NCI-H1105 treated with DMSO at 0.1 percent for 48 hours (cell line): ENCODE data around the gene SNAI1.
"Not testable (repeated sequence)": the region's sequence is repeated elsewhere in the genome, so short reads cannot be mapped to it uniquely, and the experiment has no call there.

Experiments used
- DNase-seq: peaks from one replicate; lab custom pipeline; 2025; lab: John Stamatoyannopoulos, UW

SNAI1 gene

DNA sequence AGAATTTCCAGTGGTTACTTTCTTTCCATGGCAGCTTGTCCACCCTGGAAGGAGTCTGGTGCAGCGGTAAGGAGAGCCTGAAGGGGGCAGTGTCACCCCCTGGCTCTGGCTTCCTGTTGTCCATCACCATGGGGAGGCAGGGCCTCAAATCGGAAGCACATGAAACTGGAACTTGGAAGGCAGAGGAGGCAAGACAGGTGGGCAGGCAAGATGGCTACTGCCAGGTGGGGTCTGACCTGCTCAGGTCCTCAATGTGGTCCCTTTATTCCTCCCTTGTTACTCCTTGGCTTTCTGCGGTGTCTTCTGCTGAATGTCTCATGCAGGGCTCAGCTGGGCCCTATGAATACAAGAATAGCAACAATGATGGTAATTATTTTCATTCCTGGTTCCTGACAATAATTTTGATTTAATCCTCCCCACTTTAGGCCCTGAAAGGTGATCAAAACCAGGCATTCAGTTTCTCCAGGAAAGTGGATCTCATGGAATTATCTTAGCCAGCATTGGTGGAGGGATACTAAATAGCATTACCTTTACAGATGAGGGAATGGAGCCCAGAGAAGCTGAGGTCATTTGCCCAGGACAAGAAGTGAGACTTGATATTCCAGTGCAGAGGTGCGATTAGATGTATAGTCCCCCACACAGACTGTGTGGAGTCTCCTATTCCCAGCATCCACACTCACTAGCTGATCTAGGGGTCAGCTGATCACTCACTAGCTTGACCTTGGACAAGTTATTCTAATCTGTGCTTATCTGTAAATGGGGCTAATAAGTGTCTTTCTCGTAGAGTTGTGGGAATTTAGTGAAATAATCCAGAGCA is 17.6 kb upstream of the SNAI1 start:
- DNase-seq: no peak

DNA sequence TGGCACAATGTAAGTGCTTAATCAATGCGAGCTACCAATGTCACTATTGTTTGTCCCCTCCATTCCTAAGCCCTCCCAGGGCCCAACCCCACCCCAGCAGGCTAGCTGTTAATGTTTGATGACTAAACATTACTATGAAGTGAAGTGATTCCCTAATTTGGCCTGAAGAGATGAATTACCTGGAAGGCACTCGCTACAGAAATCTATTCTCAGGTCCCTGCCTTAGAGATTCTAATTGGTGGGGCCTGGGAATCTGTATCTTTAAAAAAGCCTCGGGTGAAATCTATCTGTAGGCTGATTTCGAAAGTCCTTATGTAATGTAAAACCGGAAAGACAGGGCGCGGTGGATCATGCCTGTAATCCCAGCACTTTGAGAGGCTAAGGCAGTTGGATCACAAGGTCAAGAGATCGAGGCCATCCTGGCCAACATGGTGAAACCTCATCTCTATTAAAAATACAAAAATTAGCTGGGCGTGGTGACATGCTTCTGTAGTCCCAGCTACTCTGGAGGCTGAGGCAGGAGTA is 16.9 kb upstream of the SNAI1 start:
- DNase-seq: no peak

DNA sequence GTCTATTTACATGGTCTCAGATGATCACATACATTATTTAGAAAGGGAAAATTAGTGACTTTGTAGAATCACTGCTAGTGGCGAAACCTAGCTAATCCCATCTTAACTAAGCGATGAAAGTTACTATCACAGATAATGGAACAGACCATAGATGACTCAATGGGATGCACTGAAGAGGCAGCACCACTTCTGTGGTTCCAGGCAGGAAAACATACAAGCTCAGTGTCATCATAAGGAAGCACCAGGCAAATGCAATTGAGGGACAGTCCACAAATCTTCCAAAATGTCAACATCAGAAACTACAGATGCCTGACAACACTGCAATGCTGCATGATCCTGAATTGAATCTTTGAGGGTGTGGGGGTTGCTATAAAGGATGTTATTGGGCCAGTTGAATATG is 15.9 kb upstream of the SNAI1 start:
- no peak for DNase-seq

DNA sequence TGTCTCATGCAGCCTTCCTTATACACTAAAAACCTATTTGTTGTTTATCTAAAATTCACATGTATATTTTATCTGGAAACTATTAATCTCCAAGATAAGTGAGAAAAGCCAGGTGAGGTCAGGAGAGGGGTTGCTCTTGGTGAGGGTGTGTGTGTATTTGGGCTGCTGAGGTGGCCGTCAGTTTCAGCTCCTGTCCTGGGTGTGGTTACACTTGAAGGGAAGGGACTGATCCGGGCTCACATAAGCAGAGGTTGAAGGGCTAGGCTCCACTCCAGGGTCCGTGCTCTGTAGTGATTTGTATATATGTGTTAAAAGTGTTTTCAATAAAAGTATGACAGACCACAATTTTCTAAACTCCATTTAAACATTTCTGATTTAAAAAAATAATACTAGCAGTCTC is 13.5 kb upstream of the SNAI1 start:
- no peak for DNase-seq

DNA sequence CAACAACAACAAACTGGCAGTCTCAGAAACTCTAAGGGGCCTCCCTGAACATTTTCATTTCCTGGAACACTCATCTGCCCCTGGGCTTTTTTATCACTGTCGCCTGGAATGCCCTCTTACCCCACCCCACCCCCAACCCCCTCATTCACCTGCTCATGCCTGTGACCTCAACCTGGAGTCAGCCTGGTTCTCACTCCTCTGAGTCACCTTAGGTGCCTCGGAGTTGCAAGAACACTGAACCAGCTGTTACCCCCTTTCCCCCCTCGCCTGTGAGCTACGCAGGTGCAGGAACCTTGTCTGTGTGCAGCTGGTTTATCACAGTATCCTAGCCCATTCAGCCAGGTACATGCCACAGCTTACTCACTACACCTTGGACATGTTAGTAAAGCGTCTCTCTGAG is 12.8 kb upstream of the SNAI1 start:
- DNase-seq: no peak

DNA sequence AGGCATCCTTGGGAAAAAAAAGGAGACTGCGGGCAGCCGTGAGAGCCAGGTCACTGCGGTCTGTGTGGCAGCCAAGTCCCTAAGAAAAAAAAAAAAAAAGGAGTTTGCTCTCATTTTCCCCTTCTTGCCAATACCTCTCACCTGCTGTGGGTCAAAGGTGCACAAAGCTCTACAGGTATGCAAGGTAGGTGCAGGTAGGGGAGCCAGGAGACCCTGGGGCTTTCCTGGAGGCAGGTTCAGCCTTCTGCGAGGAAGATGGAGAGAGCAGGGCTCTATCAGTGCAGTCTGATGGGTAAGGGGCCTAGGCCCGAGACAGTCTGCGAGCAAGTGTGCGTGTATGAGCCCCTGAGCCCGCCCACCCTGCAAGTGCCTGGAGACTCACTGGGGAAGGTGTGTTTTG is 12.3 kb upstream of the SNAI1 start:
- no peak for DNase-seq

DNA sequence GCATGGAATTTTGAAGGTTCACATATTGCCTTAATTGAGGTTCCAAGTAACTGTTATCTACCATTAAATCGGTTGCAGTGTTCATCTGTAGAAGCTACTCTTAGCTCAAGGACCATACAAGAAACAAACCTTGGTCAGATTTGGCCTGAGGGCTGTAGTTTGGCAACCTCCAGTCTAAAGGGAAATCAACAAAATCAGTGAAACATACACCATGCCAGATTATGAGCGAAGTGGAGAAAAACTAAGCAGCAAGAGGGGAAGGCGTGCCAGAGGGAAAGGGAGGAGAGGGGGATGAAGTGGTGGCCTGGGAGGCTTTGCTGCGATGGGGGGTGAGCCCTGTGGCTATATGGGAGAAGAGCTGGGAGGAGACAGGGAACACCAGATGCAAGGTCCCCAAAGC is 8.8 kb upstream of the SNAI1 start:
- DNase-seq: no peak

DNA sequence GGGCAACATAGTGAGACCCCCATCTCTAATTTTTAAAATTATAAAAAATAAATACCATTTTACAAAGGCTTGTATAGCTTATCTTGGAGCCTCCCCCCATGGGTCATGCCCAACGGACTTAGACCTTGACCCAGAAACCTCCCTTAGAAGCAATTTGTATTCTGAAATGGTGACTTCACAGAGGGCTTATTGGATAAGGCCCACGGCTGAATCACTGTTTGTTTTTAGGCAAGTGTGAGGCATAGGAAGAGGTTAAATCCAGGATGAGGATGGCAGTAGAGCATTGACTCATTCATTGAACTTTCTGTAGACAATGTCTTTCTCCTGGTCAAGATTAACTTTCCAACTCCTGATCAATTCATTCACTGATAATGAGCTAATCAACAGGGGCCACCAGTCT is 6.2 kb upstream of the SNAI1 start:
- no peak for DNase-seq

DNA sequence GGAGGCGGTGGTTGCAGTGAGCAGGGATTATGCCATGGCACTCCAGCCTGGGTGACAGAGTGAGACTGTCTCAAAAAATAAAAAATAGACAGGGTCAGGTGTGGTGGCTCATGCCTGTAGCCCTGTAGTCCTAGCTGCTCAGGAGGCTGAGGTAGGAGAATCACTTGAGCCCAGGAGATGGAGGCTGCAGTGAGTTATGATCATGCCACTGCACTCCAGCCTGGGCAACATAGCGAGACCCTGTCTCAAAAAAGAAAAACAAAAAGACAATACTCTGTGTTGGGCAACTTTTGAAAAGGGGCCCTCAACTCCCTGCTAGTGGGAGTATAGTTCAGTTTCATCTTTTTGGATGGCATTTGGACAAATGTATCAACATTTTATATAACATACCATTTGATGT is 5.0 kb upstream of the SNAI1 start:
- not testable (repeated sequence) for DNase-seq

DNA sequence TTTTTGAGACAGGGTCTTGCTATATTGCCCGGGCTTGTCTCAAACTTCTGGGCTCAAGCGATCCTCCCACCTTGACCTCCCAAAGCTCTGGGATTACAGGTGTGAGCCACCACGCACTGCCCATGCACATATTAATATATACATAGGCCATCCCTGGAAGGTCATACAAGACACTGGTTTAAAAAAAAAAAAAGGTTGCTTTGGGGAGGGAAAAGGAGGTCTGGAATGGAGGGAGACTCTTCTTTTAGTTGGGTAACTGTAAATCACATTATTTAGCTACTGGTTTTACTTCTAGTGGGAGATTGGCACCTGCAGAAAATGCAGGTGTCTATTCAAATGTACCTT is 4.1 kb upstream of the SNAI1 start:
- no peak for DNase-seq

DNA sequence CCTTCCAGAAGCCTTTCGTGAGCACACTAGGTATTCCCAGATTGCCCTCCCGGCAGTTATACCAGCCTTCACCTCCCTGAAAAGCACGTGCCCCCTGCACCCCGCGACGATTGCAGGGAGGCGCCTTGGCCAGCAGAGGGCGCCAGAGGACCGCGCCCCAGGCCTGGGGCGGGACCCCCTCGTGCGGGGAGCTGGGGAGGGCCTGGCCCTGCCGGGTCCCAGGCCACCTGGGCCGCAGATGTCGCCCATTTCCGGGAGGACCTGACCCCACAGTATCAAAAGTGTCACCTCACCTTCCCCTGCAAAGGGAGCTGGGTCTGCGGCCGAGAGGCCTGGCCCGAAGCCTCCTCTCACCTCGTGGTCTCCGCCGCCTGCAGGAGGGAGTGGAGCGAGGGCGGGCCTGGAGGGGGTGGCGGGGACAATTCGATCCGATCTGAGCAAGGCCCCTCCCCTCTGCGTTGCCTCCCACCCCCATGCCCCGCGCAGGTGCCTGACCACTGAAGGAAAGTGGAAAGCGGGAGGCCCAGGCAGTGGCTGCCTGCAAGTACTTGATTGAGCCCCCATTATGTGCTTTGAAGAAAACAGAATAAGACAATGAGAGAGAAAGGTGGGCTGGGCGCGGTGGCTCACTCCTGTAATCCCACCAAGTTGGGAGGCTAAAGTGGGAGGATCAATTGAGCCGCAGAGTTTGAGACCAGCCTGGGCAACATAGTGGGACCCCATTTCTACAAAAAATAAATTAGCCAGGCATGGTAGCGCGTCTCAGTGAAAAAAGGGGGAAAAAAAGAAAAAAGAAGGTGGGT is 3.5 kb upstream of the SNAI1 start:
- DNase-seq: peak; percentile 16

DNA sequence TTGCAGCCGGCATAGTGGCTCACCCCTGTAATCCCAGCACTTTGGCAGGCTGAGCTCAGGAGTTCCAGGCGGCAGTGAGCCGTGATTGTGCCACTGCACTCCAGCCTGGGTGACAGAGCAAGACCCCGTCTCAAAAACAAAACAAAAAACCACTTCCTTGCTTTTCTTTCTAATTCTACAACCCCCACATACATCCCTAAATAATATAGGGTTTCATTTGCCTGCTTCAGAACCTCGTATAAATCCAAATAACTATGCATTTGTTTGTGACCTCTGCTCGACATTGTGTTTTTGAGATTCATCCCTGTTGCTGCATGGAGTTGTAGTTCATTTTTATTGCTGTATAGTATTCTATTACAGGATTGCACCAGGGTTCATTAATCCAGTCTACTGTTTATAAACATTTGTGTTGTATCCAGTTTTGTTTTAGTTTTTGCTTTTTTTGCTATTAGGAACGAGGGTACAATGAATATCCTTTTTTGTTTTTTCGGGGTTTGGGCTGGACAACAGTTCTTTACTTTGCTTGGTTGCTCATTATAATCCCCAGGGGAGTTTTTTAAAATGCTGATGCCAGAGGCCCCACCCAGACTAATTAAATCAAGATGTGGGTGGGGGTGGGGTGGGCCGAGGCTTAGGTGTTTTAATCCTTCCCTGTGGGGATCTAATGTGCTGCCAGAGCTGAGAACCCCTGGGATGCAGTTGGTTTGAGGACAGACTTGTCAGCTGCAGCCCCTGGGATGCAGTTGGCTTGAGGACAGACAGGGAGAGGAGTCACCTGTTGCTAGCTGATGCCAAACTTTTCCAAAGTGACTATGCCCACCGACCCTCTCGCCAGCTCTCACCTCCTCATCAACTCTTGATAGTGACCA is 2.4 kb upstream of the SNAI1 start:
- DNase-seq: no peak

DNA sequence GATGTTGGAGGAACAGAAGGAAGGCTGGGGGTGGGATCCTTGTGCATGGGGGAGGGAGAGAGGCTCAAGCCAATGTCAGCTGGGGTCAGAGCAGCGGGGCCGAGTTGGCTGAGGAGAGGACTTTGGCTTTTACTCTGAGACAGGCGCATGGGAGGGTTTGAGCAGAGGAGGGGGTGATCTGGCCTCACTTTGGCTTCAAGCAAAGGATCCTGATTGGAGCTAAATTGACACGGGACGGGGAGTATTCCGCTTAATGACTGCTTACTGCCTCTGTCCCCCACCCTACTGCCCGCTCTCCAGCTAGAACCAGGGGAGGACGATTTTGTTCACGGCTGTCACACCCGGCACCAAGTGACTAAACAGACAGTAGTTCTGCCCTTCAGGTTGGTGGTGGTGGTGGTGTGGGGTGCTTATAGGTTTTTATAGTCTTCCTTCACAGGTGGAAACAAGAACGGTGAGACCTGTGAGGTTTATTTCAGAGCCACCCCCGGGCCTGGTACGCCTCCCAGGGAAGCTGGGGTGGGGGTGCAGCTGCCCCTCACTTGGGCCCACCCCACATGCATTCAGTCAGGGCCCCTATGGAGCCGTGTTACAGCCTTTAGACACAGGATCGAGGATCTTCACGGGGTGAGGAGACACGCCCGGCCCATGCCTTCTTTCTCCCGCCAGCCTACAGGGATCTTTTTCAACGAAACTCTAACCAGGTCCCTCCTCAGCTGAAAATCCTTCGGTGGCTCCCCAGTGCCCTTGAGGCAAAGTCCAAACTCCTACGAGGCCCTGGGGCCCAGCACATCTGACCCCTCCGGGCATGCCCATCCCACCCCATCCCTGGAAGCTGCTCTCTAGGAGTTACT is 1.3 kb upstream of the SNAI1 start:
- no peak for DNase-seq

DNA sequence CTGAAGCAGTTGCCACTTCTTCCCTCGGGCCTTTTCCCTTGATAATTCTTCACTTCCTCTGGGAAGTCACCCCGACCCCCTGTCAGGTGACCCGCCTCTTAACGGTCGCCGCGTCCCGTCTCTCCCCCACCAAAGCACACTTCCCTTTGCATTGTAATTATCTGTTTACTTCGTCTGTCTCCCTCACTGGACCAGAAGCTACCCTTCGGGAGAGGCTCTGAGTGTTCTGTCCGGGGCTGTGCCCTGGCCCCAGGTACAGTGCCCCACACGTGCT is 771 bp upstream of the SNAI1 start:
- no peak for DNase-seq

DNA sequence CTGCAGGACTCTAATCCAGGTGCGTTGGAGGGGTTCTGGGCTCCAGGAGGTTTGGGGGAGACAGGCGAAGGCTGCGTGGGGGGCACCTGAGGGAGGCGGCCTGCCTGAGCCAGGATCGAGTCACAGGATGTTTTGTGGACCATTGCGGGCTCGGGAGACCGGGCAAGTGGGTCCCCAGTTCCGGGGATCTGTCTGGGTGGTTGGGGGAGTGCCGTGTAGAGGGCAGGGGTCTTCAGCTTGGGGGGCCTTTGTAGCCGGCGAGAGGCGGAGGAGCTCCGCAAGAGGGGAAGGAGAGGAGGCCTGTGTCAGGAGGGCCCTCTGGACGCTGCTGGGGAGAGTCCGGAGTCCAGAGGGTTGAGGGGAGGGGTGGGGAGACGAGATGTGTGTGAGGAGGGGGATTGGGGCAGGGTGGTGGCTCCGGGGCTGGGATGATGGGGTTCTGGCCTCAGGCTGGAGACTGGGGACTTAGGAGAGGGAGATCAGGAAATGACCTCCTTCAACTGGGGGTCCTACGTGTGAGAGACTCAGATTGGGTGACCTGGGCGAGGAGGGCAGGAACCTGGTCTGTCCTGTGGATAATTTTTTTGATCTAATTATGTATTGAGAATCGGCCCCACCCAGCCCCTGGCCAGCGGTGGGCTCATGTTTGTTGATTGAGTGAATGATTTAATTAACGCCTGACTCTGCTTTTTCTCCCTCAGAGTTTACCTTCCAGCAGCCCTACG is 505 bp downstream of the SNAI1 start:
- no peak for DNase-seq

DNA sequence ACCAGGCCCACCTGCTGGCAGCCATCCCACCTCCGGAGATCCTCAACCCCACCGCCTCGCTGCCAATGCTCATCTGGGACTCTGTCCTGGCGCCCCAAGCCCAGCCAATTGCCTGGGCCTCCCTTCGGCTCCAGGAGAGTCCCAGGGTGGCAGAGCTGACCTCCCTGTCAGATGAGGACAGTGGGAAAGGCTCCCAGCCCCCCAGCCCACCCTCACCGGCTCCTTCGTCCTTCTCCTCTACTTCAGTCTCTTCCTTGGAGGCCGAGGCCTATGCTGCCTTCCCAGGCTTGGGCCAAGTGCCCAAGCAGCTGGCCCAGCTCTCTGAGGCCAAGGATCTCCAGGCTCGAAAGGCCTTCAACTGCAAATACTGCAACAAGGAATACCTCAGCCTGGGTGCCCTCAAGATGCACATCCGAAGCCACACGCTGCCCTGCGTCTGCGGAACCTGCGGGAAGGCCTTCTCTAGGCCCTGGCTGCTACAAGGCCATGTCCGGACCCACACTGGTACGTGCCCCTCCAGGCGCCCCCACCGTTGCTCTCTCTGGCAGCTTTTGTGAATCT is 1.1 kb downstream of the SNAI1 start:
- DNase-seq: no peak

DNA sequence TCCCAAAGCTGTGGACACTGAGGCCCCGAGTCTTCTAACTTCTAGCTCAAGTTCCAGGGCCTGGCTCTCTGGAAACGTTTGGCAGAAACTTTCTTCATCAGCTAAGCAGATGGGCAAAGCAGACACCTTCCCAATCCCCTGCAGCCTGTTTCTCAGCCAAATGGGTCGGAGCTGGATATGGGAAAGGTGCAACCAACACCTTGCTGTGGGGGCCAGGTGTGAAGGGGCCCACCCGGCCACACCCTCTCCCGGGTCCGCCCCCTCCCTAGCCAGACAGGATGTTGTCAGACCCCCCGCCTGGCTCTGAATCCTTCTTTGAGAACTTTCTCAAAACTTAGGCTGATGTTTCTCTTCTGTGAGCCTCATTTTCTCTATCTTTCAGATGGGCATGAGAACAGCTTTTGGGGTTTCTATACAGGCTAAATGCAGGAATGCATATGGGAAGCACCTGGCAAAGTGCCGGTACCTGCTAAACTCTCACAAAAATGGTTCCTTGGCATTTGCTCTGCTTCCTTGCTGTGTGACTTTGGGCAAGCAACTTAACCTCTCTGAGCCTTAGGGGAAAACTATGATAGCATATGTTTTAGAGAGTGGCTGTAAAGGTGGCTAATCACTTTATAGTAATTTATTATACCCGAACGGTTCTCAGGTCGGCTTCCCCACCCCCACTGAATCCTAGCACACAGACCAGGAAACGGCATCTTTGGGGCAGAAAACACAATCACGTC is 1.8 kb downstream of the SNAI1 start:
- DNase-seq: no peak

DNA sequence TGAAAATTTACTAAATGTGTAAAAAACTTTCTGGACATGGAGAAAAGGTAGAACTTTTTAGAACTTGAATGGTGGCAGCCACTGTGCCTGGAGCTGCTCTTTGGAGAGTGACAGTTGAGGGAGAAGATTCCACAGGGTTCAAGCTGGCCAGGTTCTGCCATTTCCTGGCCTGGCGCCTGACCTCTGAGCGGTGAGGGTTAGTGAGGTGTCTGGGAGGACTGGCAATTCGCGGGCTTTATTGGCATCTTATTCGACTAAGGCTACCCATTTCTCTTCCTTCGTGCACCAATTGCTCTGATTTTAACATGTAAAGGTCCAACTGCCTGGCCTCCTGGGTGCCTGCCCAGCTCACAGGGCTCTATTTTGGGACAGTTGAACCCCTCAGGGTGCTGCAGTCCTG is 2.4 kb downstream of the SNAI1 start:
- DNase-seq: no peak

DNA sequence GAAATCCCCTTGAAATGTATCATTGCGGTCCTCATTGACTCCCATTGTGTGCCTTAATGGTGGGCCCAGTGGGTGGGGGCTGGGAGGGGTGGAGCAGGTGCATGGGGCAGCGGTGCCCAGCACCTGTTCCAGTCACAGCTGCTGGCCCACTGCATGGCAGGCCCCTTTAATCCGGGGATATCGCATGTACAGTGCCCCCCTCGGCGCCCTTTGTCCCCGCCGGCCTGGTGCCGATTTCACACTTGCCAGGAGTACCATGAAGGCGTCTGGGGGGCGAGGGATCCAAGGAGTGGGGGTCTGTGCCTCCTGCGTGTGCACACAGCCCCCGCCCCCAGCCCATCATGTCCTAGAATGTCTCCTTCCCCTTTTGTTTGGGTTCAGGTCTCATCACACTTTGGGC is 2.8 kb downstream of the SNAI1 start:
- no peak for DNase-seq

DNA sequence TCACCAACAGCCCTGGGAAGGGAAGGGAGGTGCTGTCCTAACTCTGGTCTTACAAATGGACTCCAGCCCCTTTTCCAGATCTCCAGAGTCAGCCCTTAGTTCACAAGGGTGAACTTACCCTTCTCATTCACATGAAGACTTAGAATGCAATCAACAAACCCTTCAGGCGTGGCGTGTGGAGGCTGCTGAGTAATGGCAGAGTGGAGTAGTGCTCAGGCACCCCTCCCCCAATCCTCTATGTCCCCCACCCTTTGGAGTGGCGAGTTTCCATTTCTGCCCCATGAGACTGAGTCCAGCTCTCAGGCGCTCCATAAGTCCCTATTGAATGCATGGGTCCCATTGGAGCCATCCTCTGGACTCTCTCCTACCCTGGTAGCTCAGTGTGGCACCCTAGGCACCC is 3.3 kb downstream of the SNAI1 start:
- DNase-seq: no peak
